ENCODE results near the gene MTURN. TPM values are rescaled to one million over a fixed set of nuclear protein-coding genes. Genes with fewer than 3 reads are reported as not detected.

MTURN gene
- total RNA-seq, 1 donor from 2014 or later, result 24.2 TPM

GRCh38 chr7:30209951-30210350 is 75.2 kb downstream of the MTURN start:
- DNase-seq (ENCODE audit: low spot score in 2 of 2, unreplicated experiment in 2 of 2), result no peak
- no peak overlapping the region for H3K27ac Mint-ChIP-seq
- no peaks in the 10 kb centered on the region for H3K9me3 Mint-ChIP-seq
- no peak overlapping the region for H3K4me3 Mint-ChIP-seq
- no peaks in the 10 kb centered on the region for H3K4me1 Mint-ChIP-seq
- H3K36me3 Mint-ChIP-seq, result no peaks in the 10 kb centered on the region
- peaks cover 4% of the 10 kb centered on the region for H3K27me3 Mint-ChIP-seq (ENCODE audit: low read depth)
- no peak for TF ChIP-seq CTCF (IDR thresholded peaks at IDR 0.05; ENCODE audit: unreplicated experiment)

Other genes starting within 250 kb of the MTURN start
- 81.3 to 86.4 TPM (median 85.0 TPM) in 3 replicates for gene SCRN1, start 145.2 kb upstream of the MTURN start, total RNA-seq
- 42.4 to 48.0 TPM (median 45.5 TPM) in 3 replicates for gene FKBP14, start 108.3 kb upstream of the MTURN start, total RNA-seq
- 39.8 to 43.5 TPM (median 40.3 TPM) in 3 replicates for gene PLEKHA8, start 106.6 kb upstream of the MTURN start, total RNA-seq
- gene ZNRF2, start 149.6 kb downstream of the MTURN start, total RNA-seq, result 11.6 to 12.5 TPM (median 12.1 TPM) in 3 replicates

Data from mesothelial cell of epicardium (in vitro differentiated cells).